Measurements from ENCODE around the gene FUT8. TPM values are rescaled to one million over a fixed set of nuclear protein-coding genes. Genes with fewer than 3 reads are reported as not detected.
"Not testable (repeated sequence)": the region's sequence is repeated elsewhere in the genome, so short reads cannot be mapped to it uniquely, and the experiment has no call there.

The FUT8 gene
- total and polyA plus RNA-seq, 5 donors, result 5.2 to 16.9 (median 14.8) TPM

- Histone ChIP-seq H3K9me3 (ENCODE audit: control insufficient read depth, low read length) (no peaks in the 10 kb centered on the region), H3K27me3 (ENCODE audit: control insufficient read depth, insufficient read depth) (no peaks in the 10 kb centered on the region), H3K27ac (ENCODE audit: low read length) (no peak overlapping the region), H3K4me1 (ENCODE audit: control insufficient read depth, insufficient read depth, low read length) (no peaks in the 10 kb centered on the region), H3K4me3 (ENCODE audit: low read length) (no peak overlapping the region)
- DNase-seq (no peak), ATAC-seq (no peak)
- intact Hi-C loops (cut with DNase I), result no loop called here
- WGBS, result 57% methylated on average over 5 of the region's 5 CpGs
Measured at GRCh38 chr14:65676361-65677014, 264.0 kb downstream of the FUT8 start.

- Histone ChIP-seq H3K27ac (ENCODE audit: low read length) (no peak overlapping the region), H3K4me1 (ENCODE audit: control insufficient read depth, insufficient read depth, low read length) (no peaks in the 10 kb centered on the region), H3K4me3 (ENCODE audit: low read length) (no peak overlapping the region), H3K27me3 (ENCODE audit: control insufficient read depth, insufficient read depth) (no peaks in the 10 kb centered on the region), H3K9me3 (ENCODE audit: control insufficient read depth, low read length) (no peaks in the 10 kb centered on the region)
- DNase-seq, result no peak
- intact Hi-C loops (cut with DNase I), result no loop called here
- 94% methylated on average over 2 of the region's 2 CpGs for WGBS
- ATAC-seq, result no peak
Measured at GRCh38 chr14:65685572-65685971, 273.0 kb downstream of the FUT8 start.

- no peaks in the 10 kb centered on the region for H3K4me1 ChIP-seq (ENCODE audit: control insufficient read depth, insufficient read depth, low read length)
- no peak overlapping the region for H3K4me3 ChIP-seq (ENCODE audit: low read length)
- H3K9me3 ChIP-seq (ENCODE audit: control insufficient read depth, low read length), result no peaks in the 10 kb centered on the region
- H3K27me3 ChIP-seq (ENCODE audit: control insufficient read depth, insufficient read depth), result no peaks in the 10 kb centered on the region
- intact Hi-C loops (cut with DNase I), result no loop called here
- H3K27ac ChIP-seq (ENCODE audit: low read length), result no peak overlapping the region
- DNase-seq (no peak), ATAC-seq (no peak)
Measured at GRCh38 chr14:65686761-65687160, 274.2 kb downstream of the FUT8 start.

DNA sequence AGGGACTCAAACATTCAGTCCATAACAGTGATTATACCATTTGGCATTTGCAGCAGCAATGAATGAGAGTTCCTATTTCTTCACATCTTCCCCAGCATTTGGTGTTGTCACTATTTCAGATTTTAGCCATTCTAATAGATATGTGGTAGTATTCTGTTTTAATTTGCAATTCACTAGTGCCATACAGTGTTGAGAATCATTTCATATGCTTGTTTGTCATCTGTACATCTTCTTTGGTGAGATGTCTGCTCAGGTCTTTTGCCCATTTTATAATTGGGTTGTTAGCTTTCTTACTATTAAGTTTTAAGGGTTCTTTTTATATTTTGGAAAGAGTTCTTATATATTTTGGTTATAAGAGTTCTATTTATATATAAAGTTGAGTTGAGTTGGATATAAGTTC lies 276.5 kb downstream of the FUT8 start:
- no peaks in the 10 kb centered on the region for H3K9me3 ChIP-seq (ENCODE audit: control insufficient read depth, low read length)

DNA sequence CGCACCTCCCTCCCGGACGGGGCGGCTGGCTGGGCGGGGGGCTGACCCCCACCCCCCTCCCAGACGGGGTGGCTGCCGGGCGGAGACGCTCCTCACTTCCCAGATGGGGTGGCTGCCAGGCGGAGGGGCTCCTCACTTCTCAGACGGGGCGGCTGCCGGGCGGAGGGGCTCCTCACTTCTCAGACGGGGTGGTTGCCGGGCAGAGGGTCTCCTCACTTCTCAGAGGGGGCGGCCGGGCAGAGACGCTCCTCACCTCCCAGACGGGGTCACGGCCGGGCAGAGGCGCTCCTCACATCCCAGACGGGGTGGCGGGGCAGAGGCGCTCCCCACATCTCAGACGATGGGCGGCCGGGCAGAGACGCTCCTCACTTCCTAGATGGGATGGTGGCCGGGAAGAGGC lies 280.0 kb downstream of the FUT8 start:
- intact Hi-C loops (cut with DNase I); H3K4me1 ChIP-seq (ENCODE audit: control insufficient read depth, insufficient read depth, low read length); H3K27me3 ChIP-seq (ENCODE audit: control insufficient read depth, insufficient read depth); ATAC-seq; H3K9me3 ChIP-seq (ENCODE audit: control insufficient read depth, low read length); H3K4me3 ChIP-seq (ENCODE audit: low read length); H3K27ac ChIP-seq (ENCODE audit: low read length): not testable (repeated sequence)
- peak in 1 of 3 donors; percentile 13 for DNase-seq
- WGBS, result 96% methylated on average over 29 of the region's 31 CpGs

More for the DNA sequence above, 276.5 kb downstream of the FUT8 start:
- H3K27me3 ChIP-seq (ENCODE audit: control insufficient read depth, insufficient read depth), result no peaks in the 10 kb centered on the region
- DNase-seq, result no peak
- H3K4me1 ChIP-seq (ENCODE audit: control insufficient read depth, insufficient read depth, low read length), result no peaks in the 10 kb centered on the region
- H3K4me3 ChIP-seq (ENCODE audit: low read length), result no peak overlapping the region
- intact Hi-C loops (cut with DNase I), result no loop called here
- no peak for ATAC-seq
- no peak overlapping the region for H3K27ac ChIP-seq (ENCODE audit: low read length)

- intact Hi-C loops (cut with DNase I), result no loop called here
- no peak for ATAC-seq
- no peaks in the 10 kb centered on the region for H3K4me1 ChIP-seq (ENCODE audit: control insufficient read depth, insufficient read depth, low read length)
- H3K27ac ChIP-seq (ENCODE audit: low read length), result no peak overlapping the region
- no peak overlapping the region for H3K4me3 ChIP-seq (ENCODE audit: low read length)
- no peaks in the 10 kb centered on the region for H3K27me3 ChIP-seq (ENCODE audit: control insufficient read depth, insufficient read depth)
- WGBS, result 98% methylated on average over 1 of the region's 1 CpG
- DNase-seq, result no peak
- no peaks in the 10 kb centered on the region for H3K9me3 ChIP-seq (ENCODE audit: control insufficient read depth, low read length)
Measured at GRCh38 chr14:65696801-65697200, 284.3 kb downstream of the FUT8 start.

- intact Hi-C loops (cut with DNase I), result no loop called here
- 60% methylated on average over 3 of the region's 3 CpGs for WGBS
- no peak for ATAC-seq
Measured at GRCh38 chr14:65703521-65703920, 291.0 kb downstream of the FUT8 start.

GRCh38 chr14:65703996-65704395 lies 291.5 kb downstream of the FUT8 start:
- DNase-seq (no peak), ATAC-seq (no peak)
- H3K9me3 ChIP-seq (ENCODE audit: control insufficient read depth, low read length), result peaks cover 2% of the 10 kb centered on the region
- intact Hi-C loops (cut with DNase I), result no loop called here
- no peaks in the 10 kb centered on the region for H3K27me3 ChIP-seq (ENCODE audit: control insufficient read depth, insufficient read depth)
- no peaks in the 10 kb centered on the region for H3K4me1 ChIP-seq (ENCODE audit: control insufficient read depth, insufficient read depth, low read length)
- H3K27ac ChIP-seq (ENCODE audit: low read length), result no peak overlapping the region
- H3K4me3 ChIP-seq (ENCODE audit: low read length), result no peak overlapping the region
- WGBS, result 74% methylated on average over 4 of the region's 4 CpGs

More at GRCh38 chr14:65703521-65703920, 291.0 kb downstream of the FUT8 start:
- no peaks in the 10 kb centered on the region for H3K4me1 ChIP-seq (ENCODE audit: control insufficient read depth, insufficient read depth, low read length)
- no peak for DNase-seq
- no peaks in the 10 kb centered on the region for H3K27me3 ChIP-seq (ENCODE audit: control insufficient read depth, insufficient read depth)
- H3K27ac ChIP-seq (ENCODE audit: low read length), result no peak overlapping the region
- H3K9me3 ChIP-seq (ENCODE audit: control insufficient read depth, low read length), result peaks cover 2% of the 10 kb centered on the region
- no peak overlapping the region for H3K4me3 ChIP-seq (ENCODE audit: low read length)

- no peaks in the 10 kb centered on the region for H3K27me3 ChIP-seq (ENCODE audit: control insufficient read depth, insufficient read depth)
- H3K4me1 ChIP-seq (ENCODE audit: control insufficient read depth, insufficient read depth, low read length), result no peaks in the 10 kb centered on the region
- H3K4me3 ChIP-seq (ENCODE audit: low read length), result no peak overlapping the region
- H3K27ac ChIP-seq (ENCODE audit: low read length), result no peak overlapping the region
- DNase-seq, result no peak
- no peak for ATAC-seq
- H3K9me3 ChIP-seq (ENCODE audit: control insufficient read depth, low read length), result peaks cover 2% of the 10 kb centered on the region
- WGBS, result 61% methylated on average over 2 of the region's 2 CpGs
- intact Hi-C loops (cut with DNase I), result no loop called here
Measured at GRCh38 chr14:65704437-65704836, 291.9 kb downstream of the FUT8 start.

DNA sequence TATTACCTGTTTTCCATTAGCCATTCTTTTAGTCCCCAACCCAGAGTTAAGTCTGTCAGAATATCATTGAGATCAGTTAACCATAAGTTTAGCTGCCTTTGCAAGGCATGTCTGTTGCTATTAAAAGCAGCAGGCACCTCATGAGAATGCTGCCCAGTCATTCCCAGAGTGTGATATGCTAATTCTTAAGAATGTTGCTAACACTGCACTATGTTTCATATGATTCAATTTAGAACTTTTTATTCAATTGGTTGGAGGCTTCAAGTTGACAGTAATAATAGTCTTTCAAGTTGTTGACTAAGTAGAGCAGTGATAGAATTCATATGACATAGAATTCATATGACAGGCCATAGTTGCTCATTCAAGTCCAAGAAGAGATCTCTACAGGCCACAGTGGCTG lies 292.3 kb downstream of the FUT8 start:
- Histone ChIP-seq H3K9me3 (ENCODE audit: control insufficient read depth, low read length) (peaks cover 2% of the 10 kb centered on the region), H3K27me3 (ENCODE audit: control insufficient read depth, insufficient read depth) (no peaks in the 10 kb centered on the region), H3K4me1 (ENCODE audit: control insufficient read depth, insufficient read depth, low read length) (no peaks in the 10 kb centered on the region), H3K4me3 (ENCODE audit: low read length) (no peak overlapping the region), H3K27ac (ENCODE audit: low read length) (no peak overlapping the region)
- DNase-seq, result no peak
- ATAC-seq, result no peak
- intact Hi-C loops (cut with DNase I), result no loop called here

GRCh38 chr14:65709576-65709975 lies 297.0 kb downstream of the FUT8 start:
- H3K4me1 ChIP-seq (ENCODE audit: control insufficient read depth, insufficient read depth, low read length), result no peaks in the 10 kb centered on the region
- no peak overlapping the region for H3K4me3 ChIP-seq (ENCODE audit: low read length)
- H3K27ac ChIP-seq (ENCODE audit: low read length), result no peak overlapping the region
- DNase-seq (peak in 1 of 3 donors; percentile 13), ATAC-seq (no peak)
- H3K27me3 ChIP-seq (ENCODE audit: control insufficient read depth, insufficient read depth), result no peaks in the 10 kb centered on the region
- 47% methylated on average over 6 of the region's 6 CpGs for WGBS
- peaks cover 2% of the 10 kb centered on the region for H3K9me3 ChIP-seq (ENCODE audit: control insufficient read depth, low read length)
- intact Hi-C loops (cut with DNase I), result no loop called here

- WGBS, result 99% methylated on average over 35 of the region's 35 CpGs
- H3K9me3 ChIP-seq (ENCODE audit: control insufficient read depth, low read length); H3K4me3 ChIP-seq (ENCODE audit: low read length); H3K27ac ChIP-seq (ENCODE audit: low read length); ATAC-seq; intact Hi-C loops (cut with DNase I); H3K27me3 ChIP-seq (ENCODE audit: control insufficient read depth, insufficient read depth); H3K4me1 ChIP-seq (ENCODE audit: control insufficient read depth, insufficient read depth, low read length): not testable (repeated sequence)
- DNase-seq, result peak in 2 of 3 donors; percentile 24 to 49
Measured at GRCh38 chr14:65716813-65717212, 304.3 kb downstream of the FUT8 start.

All from right cardiac atrium (tissue), 5 donors.